SK-N-SH treated with all-trans-retinoic acid at 6 μM for 48 hours (cell line): Measurements from ENCODE around the gene MYH7B.

Source experiments
- ATAC-seq: fragments of 200-7000 bp; cut with Tn5 transposase; 3 replicates; pipeline ENCODE4 v1.9.1; 2020; ENCODE audit warnings: mild to moderate bottlenecking, moderate library complexity
- BACH2 ChIP-seq: fragments of 250-450 bp; sonication (Bioruptor Pico); IDR thresholded peaks from 2 replicates; pipeline ENCODE4 v1.9.0; 2021; ENCODE audit warnings: mild to moderate bottlenecking, borderline replicate concordance
- CSDC2 ChIP-seq: fragments of 250-450 bp; sonication (Bioruptor Pico); IDR thresholded peaks from 2 replicates; pipeline ENCODE4 v1.5.0; 2020; ENCODE audit warnings: mild to moderate bottlenecking, moderate library complexity
- CSRNP3 ChIP-seq: fragments of 250-450 bp; sonication (Bioruptor Pico); IDR thresholded peaks from 2 replicates; pipeline ENCODE4 v1.5.1; 2021; ENCODE audit warnings: mild to moderate bottlenecking, moderate library complexity
- ESRRG ChIP-seq: fragments of 250-450 bp; sonication (Bioruptor Pico); IDR thresholded peaks from 2 replicates; pipeline ENCODE4 v1.6.1; 2021; ENCODE audit warnings: mild to moderate bottlenecking
- GLIS3 ChIP-seq: fragments of 250-450 bp; sonication (Bioruptor Pico); IDR thresholded peaks from 2 replicates; pipeline ENCODE4 v1.5.0; 2020; ENCODE audit warnings: mild to moderate bottlenecking, moderate library complexity
- ISL1 ChIP-seq: fragments of 250-450 bp; sonication (Bioruptor Pico); IDR thresholded peaks from 2 replicates; pipeline ENCODE4 v2.1.2; 2022; ENCODE audit warnings: mild to moderate bottlenecking, moderate library complexity
- PATZ1 ChIP-seq: fragments of 250-450 bp; sonication (Bioruptor Pico); IDR thresholded peaks from 2 replicates; pipeline ENCODE4 v1.8.0; 2020; ENCODE audit warnings: mild to moderate bottlenecking, moderate library complexity, borderline replicate concordance
- POU6F1 ChIP-seq: fragments of 250-450 bp; sonication (Bioruptor Pico); IDR thresholded peaks from 2 replicates; pipeline ENCODE4 v1.8.0; 2021; ENCODE audit warnings: low read depth, mild to moderate bottlenecking, moderate library complexity, borderline replicate concordance
- RARB ChIP-seq: fragments of 250-450 bp; sonication (Bioruptor Pico); IDR thresholded peaks from 2 replicates; pipeline ENCODE4 v1.8.0; 2021; ENCODE audit warnings: mild to moderate bottlenecking, moderate library complexity
- SNAI2 ChIP-seq: fragments of 250-450 bp; sonication (Bioruptor Pico); IDR thresholded peaks from 2 replicates; pipeline ENCODE4 v1.5.0; 2020; ENCODE audit warnings: mild to moderate bottlenecking, moderate library complexity
- TCF4 ChIP-seq: fragments of 250-450 bp; sonication (Bioruptor Pico); IDR thresholded peaks from 2 replicates; pipeline ENCODE4 v1.8.0; 2021; ENCODE audit warnings: mild to moderate bottlenecking, moderate library complexity, borderline replicate concordance
- TOX ChIP-seq: fragments of 250-450 bp; sonication (Bioruptor Pico); IDR thresholded peaks from 2 replicates; pipeline ENCODE4 v1.8.0; 2021; ENCODE audit warnings: mild to moderate bottlenecking, moderate library complexity, borderline replicate concordance
- TSHZ2 ChIP-seq: fragments of 250-450 bp; sonication (Bioruptor Pico); IDR thresholded peaks from 2 replicates; pipeline ENCODE4 v1.5.0; 2020; ENCODE audit warnings: mild to moderate bottlenecking, moderate library complexity
- ZC3H10 ChIP-seq: fragments of 250-450 bp; sonication (Bioruptor Pico); IDR thresholded peaks from 2 replicates; pipeline ENCODE4 v1.5.1; 2021; ENCODE audit warnings: mild to moderate bottlenecking, moderate library complexity
- ZFP3 ChIP-seq: fragments of 250-450 bp; sonication (Bioruptor Pico); IDR thresholded peaks from 2 replicates; pipeline ENCODE4 v1.5.0; 2020; ENCODE audit warnings: mild to moderate bottlenecking, moderate library complexity
- ZFP30 ChIP-seq: fragments of 450-650 bp; formaldehyde crosslinking; IDR thresholded peaks from 2 replicates; pipeline ENCODE4 v1.5.0; 2022; ENCODE audit warnings: mild to moderate bottlenecking, moderate library complexity
- ZNF565 ChIP-seq: fragments of 450-650 bp; formaldehyde crosslinking; conservative IDR thresholded peaks from 2 replicates; pipeline ENCODE4 v1.5.0; 2020; ENCODE audit warnings: low read depth, mild to moderate bottlenecking, moderate library complexity
- ZNF70 ChIP-seq: fragments of 450-650 bp; formaldehyde crosslinking; IDR thresholded peaks from 2 replicates; pipeline ENCODE4 v1.5.0; 2020; ENCODE audit warnings: mild to moderate bottlenecking, moderate library complexity

Gene MYH7B

GRCh38 chr20:34955231-34956040, at the start of gene MYH7B, which contains the start of gene GSS:
TSS of gene MYH7B (plus strand) at chr20:34955868. CDS start at chr20:34978006, 22,138 bp downstream.
TSS of gene GSS (minus strand) at chr20:34955806. CDS start at chr20:34951852, 3,954 bp downstream.
- TF ChIP-seq SNAI2 (CRISPR knock-in tag) (no peak), TCF4 (CRISPR knock-in tag) (peak; percentile 13; the same call in 1 of the 2 replicates), POU6F1 (CRISPR knock-in tag) (0 out of 2 replicates have a peak, but pooled peaks have one; percentile 25), TSHZ2 (CRISPR knock-in tag) (no peak), ZNF70 (no peak), PATZ1 (CRISPR knock-in tag) (0 out of 2 replicates have a peak, but pooled peaks have one; percentile 17)
- TF ChIP-seq, all 23 proteins: peak for 3

GRCh38 chr20:34907616-34908469, 47.8 kb upstream of the MYH7B start:
- peak; percentile 97 for ATAC-seq
- TF ChIP-seq TCF4 (CRISPR knock-in tag) (no peak), ISL1 (CRISPR knock-in tag) (peak; percentile 46; the same call in 1 of the 2 replicates), ZFP3 (CRISPR knock-in tag) (0 out of 2 replicates have a peak, but pooled peaks have one; percentile 51)

More at GRCh38 chr20:34955231-34956040, at the start of gene MYH7B, which contains the start of gene GSS:
- ATAC-seq, result peak; percentile 97

GRCh38 chr20:34915131-34915530, 40.5 kb upstream of the MYH7B start:
- no peak for ATAC-seq
- TF ChIP-seq CSRNP3 (CRISPR knock-in tag) (no peak), ISL1 (CRISPR knock-in tag) (no peak), BACH2 (no peak), ZFP30 (no peak), ZC3H10 (CRISPR knock-in tag) (no peak), TOX (CRISPR knock-in tag) (no peak), TCF4 (CRISPR knock-in tag) (no peak), ZFP3 (CRISPR knock-in tag) (no peak), ZNF70 (no peak)

- no peak for ATAC-seq
- TF ChIP-seq PATZ1 (CRISPR knock-in tag) (no peak), TCF4 (CRISPR knock-in tag) (no peak), ESRRG (CRISPR knock-in tag) (no peak), GLIS3 (CRISPR knock-in tag) (no peak), ZNF565 (CRISPR knock-in tag) (no peak), RARB (CRISPR knock-in tag) (no peak), ZC3H10 (CRISPR knock-in tag) (no peak), CSRNP3 (CRISPR knock-in tag) (no peak), CSDC2 (CRISPR knock-in tag) (no peak), POU6F1 (CRISPR knock-in tag) (no peak)
Observed at GRCh38 chr20:34915749-34916455, 39.8 kb upstream of the MYH7B start.
